ACHN (cell line): Measurements from ENCODE around the gene EHMT1.

Experiments used
- DNase-seq: peaks from one replicate; pipeline ENCODE4 v3.0.0-alpha.2; 2015
- in situ Hi-C: cut with HindIII; loops from 2 replicates; pipeline ENCODE4 v1.10.0; 2017; ENCODE audit warnings: low sequenced_read_pairs, low pct_ligation_motif_present, low pct_unique_long_range_greater_than_20kb

The EHMT1 gene

GRCh38 chr9:137816531-137817235 lies 197.9 kb downstream of the EHMT1 start:
- DNase-seq = no peak
- in situ Hi-C loops = no loop called here

- in situ Hi-C loops = no loop called here
Observed at GRCh38 chr9:137817236-137818200, 198.7 kb downstream of the EHMT1 start.

GRCh38 chr9:137818286-137818685 lies 199.5 kb downstream of the EHMT1 start:
- in situ Hi-C loops = no loop called here
- no peak for DNase-seq

More at GRCh38 chr9:137817236-137818200, 198.7 kb downstream of the EHMT1 start:
- no peak for DNase-seq

- in situ Hi-C loops = no loop called here
- no peak for DNase-seq
Observed at GRCh38 chr9:137820161-137820855, 201.5 kb downstream of the EHMT1 start.

GRCh38 chr9:137823986-137824771 lies 205.4 kb downstream of the EHMT1 start:
- in situ Hi-C loops = no loop called here
- DNase-seq = no peak

GRCh38 chr9:137825324-137825989 lies 206.7 kb downstream of the EHMT1 start:
- in situ Hi-C loops = no loop called here
- DNase-seq = no peak

- DNase-seq = no peak
- in situ Hi-C loops = no loop called here
Observed at GRCh38 chr9:137827908-137828526, 209.2 kb downstream of the EHMT1 start.

- in situ Hi-C loops = no loop called here
- peak; percentile 23 for DNase-seq
Observed at GRCh38 chr9:137828527-137829259, 209.9 kb downstream of the EHMT1 start.

GRCh38 chr9:137829260-137829996 lies 210.6 kb downstream of the EHMT1 start:
- DNase-seq = no peak
- in situ Hi-C loops = no loop called here

GRCh38 chr9:137832191-137832700 lies 213.4 kb downstream of the EHMT1 start:
- DNase-seq = no peak
- in situ Hi-C loops = no loop called here

GRCh38 chr9:137832830-137833590 lies 214.2 kb downstream of the EHMT1 start:
- in situ Hi-C loops = no loop called here
- no peak for DNase-seq

GRCh38 chr9:137833721-137834613 lies 215.2 kb downstream of the EHMT1 start:
- in situ Hi-C loops = no loop called here
- no peak for DNase-seq

GRCh38 chr9:137834846-137835546 lies 216.2 kb downstream of the EHMT1 start:
- in situ Hi-C loops = no loop called here

More at GRCh38 chr9:137834846-137835546, 216.2 kb downstream of the EHMT1 start:
- no peak for DNase-seq
